ENCODE results near the gene GID8. TPM values are rescaled to one million over a fixed set of nuclear protein-coding genes. Genes with fewer than 3 reads are reported as not detected.

Gene GID8
- total and polyA plus RNA-seq, 2 donors, result 21.4 to 32.0 TPM

DNA sequence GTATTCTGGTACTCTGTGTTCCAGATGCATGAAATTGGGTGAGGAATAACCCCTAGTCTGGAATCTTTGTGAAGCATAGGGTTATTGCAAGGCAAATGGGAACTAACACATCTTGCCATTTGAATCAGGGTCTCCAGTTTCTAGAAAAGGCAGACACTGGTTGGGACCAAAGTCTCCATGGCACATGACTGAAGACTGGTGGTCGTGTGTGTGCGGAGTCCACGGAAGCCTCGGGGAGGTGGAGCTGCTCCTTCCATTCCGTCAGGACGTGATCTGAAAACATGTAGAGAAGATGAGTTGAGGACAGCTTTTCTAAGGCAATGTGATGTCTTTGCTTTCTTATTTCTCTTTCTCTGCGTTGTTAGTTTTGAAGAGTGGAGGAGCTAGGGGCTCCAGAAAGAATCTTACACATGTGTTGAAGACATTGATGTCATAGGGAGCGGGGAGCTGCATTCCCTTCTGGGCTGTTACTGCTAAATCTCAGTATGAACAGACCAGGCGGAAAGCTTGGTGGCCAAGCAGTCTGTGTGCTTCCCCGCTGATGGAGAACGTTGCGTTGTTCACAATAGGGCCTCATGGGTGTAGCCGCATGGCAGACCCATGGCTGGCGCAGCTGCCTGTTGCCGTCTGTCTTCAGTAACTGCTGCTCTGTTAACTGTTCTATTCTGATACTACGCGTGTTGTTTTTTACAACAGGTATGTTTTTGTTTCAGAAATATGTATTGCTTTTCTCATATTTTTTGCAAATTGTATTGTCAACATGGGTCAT, 9.8 kb downstream of the GID8 start:
- 96% methylated on average over 17 of the region's 17 CpGs for WGBS
- no peak overlapping the region for H3K27ac ChIP-seq (ENCODE audit: low read depth)
- H3K4me3 ChIP-seq (ENCODE audit: low read depth, low read length), result no peak overlapping the region
- DNase-seq (ENCODE audit: extremely low spot score), result no peak
- H3K4me1 ChIP-seq (ENCODE audit: insufficient read depth), result no peaks in the 10 kb centered on the region
- no peaks in the 10 kb centered on the region for H3K36me3 ChIP-seq (ENCODE audit: insufficient read depth)

DNA sequence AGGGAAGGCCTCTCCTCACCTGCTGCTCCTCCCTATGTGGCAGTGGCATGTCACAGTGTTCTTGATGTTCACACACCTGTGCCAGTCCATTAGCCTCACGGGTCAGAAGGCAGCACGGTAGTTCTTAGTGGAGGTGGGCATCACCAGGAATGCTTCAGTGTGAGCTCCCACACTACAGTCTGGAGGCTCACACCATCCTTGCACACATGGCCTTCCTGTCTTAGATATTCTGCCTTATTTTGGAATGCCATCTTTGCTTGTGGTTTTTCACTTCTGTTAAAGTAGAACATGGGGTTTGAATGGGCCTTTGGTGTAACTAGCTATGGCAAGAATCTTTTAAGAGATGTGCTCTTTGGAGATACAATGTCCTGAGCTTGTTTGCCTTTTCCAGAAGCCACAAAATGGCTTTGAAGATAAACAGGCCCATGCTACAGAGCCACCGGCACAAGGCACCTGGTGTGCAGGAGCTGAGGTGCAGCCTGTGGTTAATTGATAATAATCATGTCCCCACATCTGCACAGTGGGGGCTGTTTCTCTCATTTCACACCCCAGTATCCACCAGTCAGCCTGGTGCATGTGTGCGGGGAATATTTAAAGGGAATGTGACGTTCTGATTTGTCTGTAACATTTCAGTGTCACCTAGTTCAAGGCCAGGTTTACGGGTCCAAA, 11.3 kb downstream of the GID8 start:
- Histone ChIP-seq H3K4me1 (ENCODE audit: insufficient read depth) (no peaks in the 10 kb centered on the region), H3K27ac (ENCODE audit: low read depth) (no peak overlapping the region), H3K4me3 (ENCODE audit: low read depth, low read length) (no peak overlapping the region), H3K36me3 (ENCODE audit: insufficient read depth) (no peaks in the 10 kb centered on the region)
- DNase-seq (ENCODE audit: extremely low spot score), result no peak
- 97% methylated on average over 6 of the region's 6 CpGs for WGBS

DNA sequence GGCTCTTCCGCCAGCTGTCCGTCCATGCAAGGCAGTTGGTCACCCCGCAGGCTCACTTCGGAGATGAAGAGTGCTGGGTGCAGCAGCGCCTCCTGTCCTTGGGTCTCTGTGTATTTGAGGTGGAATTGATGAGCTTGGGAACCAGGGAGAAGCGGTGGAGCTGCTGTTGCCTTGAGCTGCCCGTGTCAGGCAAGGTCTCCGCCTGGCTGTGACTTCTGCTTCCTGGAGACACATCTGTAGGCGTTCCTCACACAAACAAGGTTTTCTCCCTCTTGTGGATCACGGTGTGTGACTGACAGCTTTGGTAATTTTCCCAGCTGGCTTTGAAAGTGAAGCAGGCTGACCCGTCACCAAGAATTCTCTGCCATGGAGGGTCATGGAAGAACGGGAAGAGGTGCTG, 12.0 kb downstream of the GID8 start:
- H3K4me1 ChIP-seq (ENCODE audit: insufficient read depth), result no peaks in the 10 kb centered on the region
- no peak for DNase-seq (ENCODE audit: extremely low spot score)
- 96% methylated on average over 12 of the region's 12 CpGs for WGBS
- no peak overlapping the region for H3K27ac ChIP-seq (ENCODE audit: low read depth)
- H3K4me3 ChIP-seq (ENCODE audit: low read depth, low read length), result no peak overlapping the region
- no peaks in the 10 kb centered on the region for H3K36me3 ChIP-seq (ENCODE audit: insufficient read depth)

DNA sequence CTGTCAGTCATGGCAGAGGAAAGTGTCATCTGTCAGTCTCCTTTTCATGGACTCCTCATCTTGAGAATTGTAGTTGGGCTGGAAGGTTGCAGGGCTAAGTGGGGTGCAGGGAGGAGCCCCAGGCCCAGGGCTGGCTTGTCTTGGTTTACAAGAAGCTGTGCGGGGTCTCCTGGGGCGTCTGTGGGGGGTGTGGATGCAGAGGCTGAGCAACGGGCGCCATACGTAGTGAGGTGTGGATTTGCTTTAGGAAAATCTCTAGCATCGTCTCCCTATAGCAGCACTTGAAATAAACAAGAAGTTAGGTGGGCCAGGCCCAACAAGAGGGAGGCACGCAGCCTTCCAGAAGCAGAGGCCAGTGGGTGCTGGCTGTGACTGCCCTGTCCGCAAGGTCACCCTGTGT, 12.8 kb downstream of the GID8 start:
- WGBS, result 93% methylated on average over 8 of the region's 8 CpGs
- Histone ChIP-seq H3K4me3 (ENCODE audit: low read depth, low read length) (no peak overlapping the region), H3K27ac (ENCODE audit: low read depth) (no peak overlapping the region), H3K36me3 (ENCODE audit: insufficient read depth) (no peaks in the 10 kb centered on the region), H3K4me1 (ENCODE audit: insufficient read depth) (no peaks in the 10 kb centered on the region)
- no peak for DNase-seq (ENCODE audit: extremely low spot score)

DNA sequence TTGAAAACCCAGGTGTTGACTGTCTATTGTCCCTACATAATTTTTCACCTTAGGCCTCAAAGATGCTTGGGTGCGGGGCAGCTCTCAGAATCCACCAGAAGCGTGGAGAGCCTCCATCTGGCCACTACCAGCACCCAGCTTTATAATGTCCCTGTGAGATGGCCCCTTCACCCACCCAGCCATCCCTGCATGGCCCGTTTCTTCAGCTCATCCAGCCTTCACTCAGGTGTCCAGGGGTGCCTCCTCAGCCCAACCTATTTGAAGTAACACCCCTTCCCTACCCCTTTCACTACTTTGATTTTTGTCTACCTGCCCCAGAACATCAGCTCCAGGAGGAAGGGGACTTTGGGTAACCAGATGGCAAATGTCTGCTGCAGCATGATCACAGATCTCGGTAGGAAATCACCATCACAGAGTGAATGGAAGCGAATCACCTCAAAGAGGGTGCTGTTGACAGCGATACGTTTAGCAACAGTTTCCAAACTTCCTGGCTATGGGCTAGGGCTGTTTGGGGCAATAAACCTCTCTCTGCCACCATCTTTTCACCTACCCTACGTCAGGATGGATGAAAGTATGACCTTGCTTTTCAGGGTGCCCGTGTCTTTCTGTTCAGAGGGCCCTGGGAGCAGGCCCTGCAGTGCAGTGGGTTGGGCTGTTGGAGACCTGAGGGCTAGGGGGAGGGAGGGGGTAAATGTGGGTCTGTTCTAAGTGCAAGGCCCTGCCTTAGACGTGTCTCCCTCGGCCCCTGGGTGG, 13.4 kb downstream of the GID8 start:
- Histone ChIP-seq H3K27ac (ENCODE audit: low read depth) (no peak overlapping the region), H3K36me3 (ENCODE audit: insufficient read depth) (no peaks in the 10 kb centered on the region), H3K4me3 (ENCODE audit: low read depth, low read length) (no peak overlapping the region), H3K4me1 (ENCODE audit: insufficient read depth) (no peaks in the 10 kb centered on the region)
- WGBS, result 88% methylated on average over 11 of the region's 11 CpGs
- no peak for DNase-seq (ENCODE audit: extremely low spot score)

DNA sequence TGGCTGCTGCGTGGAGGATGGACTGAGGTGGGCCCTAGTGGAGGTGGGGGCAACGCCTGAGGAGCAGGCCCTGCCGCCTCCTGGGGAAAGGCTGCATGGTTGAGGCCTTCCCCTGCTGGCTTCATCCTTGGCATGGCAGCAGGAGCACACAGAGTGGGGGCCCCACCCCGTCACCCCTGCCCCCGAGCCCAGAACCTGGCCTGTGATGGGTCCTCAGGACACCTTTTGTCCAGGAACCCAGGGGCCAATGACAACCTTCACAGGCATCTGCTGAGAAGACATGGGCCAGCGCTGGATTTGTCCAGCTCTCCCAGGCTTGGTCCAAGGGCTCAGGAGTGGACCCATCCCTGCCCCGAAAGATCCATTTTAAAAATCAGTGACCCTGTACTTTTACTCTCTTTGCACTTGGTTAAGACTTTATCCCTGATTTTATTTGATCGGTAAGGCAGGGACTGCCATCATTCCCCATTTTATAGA, 14.0 kb downstream of the GID8 start:
- no peak overlapping the region for H3K27ac ChIP-seq (ENCODE audit: low read depth)

DNA sequence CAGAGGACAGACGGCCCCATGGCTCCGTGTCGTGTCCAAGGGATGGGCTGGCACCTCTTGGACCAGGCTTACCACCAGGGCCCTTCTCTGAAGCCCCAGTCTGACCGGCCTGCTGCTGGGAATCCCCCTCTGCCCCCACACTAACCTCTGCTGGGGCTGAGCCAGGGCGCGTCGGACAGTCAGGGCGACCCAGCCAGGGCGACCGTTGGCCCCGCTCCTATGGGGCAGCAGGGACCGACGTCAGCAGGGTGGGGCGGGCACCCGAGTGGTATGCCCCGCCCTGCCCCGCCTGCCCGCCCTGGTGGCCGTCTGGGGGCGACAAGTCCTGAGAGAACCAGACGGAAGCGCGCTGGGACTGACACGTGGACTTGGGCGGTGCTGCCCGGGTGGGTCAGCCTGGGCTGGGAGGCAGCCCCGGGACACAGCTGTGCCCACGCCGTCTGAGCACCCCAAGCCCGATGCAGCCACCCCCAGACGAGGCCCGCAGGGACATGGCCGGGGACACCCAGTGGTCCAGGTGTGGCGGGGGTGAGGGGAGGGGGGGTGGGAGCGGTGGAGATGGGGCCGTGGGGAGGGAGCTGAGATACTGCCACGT, 14.5 kb downstream of the GID8 start, which contains the start of gene SLC17A9:
TSS of gene SLC17A9 (plus strand) at position 337 of the 595 bp plus-strand sequence. CDS start at position 459, 122 bp downstream.
- Histone ChIP-seq H3K4me1 (ENCODE audit: insufficient read depth) (no peaks in the 10 kb centered on the region), H3K27ac (ENCODE audit: low read depth) (peak within 1 kb of the TSS; percentile 83), H3K36me3 (ENCODE audit: insufficient read depth) (no peaks in the 10 kb centered on the region), H3K4me3 (ENCODE audit: low read depth, low read length) (peak within 1 kb of the TSS; percentile 24)
- no peak for DNase-seq (ENCODE audit: extremely low spot score)
- WGBS, result 11% methylated on average over 37 of the region's 37 CpGs

More for the DNA sequence above, 14.0 kb downstream of the GID8 start:
- 88% methylated on average over 8 of the region's 8 CpGs for WGBS
- H3K4me3 ChIP-seq (ENCODE audit: low read depth, low read length), result no peak overlapping the region
- no peaks in the 10 kb centered on the region for H3K36me3 ChIP-seq (ENCODE audit: insufficient read depth)
- DNase-seq (ENCODE audit: extremely low spot score), result no peak
- H3K4me1 ChIP-seq (ENCODE audit: insufficient read depth), result no peaks in the 10 kb centered on the region

DNA sequence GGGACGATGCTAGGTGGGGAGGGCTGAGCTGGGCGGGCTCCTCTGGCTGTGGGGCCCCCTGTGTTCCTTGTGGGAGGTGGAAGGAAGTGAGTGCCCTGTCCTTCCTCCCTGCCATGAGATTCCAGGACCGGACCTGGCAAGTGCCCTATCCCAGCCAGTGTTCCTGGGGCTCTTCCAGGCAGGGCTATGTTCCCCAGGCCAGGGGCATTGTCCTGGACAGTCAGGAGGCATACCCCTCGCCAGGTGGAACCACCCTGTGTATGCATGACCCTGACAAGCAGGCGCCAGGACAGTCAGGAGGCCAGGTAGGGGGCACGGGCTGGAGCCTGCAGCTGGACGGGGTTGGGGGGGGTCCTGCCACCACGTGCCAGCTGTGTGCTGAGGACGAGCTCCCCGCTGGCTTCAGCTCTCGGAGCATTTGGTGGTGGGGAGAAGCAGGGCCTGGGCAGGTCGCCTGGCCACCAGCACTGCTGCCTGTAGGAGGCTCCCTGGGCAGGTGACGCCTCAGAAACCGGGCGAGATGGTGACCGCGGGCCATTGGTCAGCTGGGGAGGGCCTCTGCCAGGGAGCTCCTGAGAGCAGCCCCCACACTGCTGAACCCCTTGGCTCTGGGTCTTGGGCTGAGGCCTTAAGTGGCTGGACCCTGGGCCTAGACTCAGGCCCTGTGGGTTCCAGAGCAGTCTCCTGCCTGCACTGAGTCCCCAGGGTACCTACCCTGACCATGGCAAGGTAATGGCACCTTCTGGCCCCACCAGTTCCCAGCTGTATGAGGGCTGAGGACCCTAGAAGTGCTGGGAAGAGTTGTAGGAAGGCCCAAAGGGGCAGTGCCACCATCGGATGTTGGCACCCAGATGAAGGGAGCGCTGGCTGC, 15.3 kb downstream of the GID8 start:
- no peak for DNase-seq (ENCODE audit: extremely low spot score)
- WGBS, result 62% methylated on average over 19 of the region's 19 CpGs
- H3K4me3 ChIP-seq (ENCODE audit: low read depth, low read length), result peak overlapping the region; percentile 24
- H3K4me1 ChIP-seq (ENCODE audit: insufficient read depth), result no peaks in the 10 kb centered on the region
- no peaks in the 10 kb centered on the region for H3K36me3 ChIP-seq (ENCODE audit: insufficient read depth)
- H3K27ac ChIP-seq (ENCODE audit: low read depth), result peak overlapping the region; percentile 83

DNA sequence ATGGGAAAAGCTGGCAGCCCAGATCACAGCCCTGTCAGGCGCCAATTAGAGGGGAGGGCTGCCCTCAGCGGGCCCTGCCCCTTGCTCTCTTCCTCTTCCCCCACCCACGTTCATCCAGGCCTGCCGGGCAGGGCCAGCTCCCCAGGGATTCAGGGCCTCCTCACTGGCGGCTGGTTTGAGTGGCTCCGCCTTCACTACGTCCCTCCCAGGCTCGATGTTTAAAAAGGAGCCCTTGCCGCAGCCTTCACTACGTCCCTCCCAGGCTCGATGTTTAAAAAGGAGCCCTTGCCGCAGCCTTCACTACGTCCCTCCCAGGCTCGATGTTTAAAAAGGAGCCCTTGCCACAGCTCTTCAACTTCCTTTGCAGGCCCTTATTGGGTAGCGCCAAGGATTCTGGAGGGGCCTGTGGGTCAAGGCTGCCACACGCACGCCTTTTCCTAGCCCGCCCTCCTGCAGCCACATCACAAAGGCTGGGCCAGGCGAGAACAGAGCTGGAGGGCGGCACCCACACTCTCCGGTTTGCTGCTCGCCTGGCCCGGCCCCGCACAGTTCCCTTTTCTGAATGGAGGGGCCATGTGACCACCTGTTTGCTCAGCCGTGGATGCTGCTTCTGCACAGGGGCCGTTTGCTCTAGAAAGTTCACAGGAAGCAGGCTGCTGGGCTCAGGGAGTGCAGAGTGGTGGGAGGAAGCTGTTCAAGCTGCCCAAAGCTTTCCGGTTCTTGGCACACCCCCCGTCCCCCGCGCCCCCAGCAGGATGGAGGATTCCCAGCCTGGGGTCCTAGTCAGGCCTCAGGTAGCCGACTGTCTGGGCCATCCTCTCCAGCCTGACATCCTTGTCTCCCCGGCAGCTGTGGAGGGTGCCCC, 16.1 kb downstream of the GID8 start:
- H3K4me1 ChIP-seq (ENCODE audit: insufficient read depth), result no peaks in the 10 kb centered on the region
- no peaks in the 10 kb centered on the region for H3K36me3 ChIP-seq (ENCODE audit: insufficient read depth)
- peak overlapping the region; percentile 83 for H3K27ac ChIP-seq (ENCODE audit: low read depth)
- H3K4me3 ChIP-seq (ENCODE audit: low read depth, low read length), result peak overlapping the region; percentile 5
- 5% methylated on average over 32 of the region's 32 CpGs for WGBS
- peak; percentile 33 for DNase-seq (ENCODE audit: extremely low spot score)

DNA sequence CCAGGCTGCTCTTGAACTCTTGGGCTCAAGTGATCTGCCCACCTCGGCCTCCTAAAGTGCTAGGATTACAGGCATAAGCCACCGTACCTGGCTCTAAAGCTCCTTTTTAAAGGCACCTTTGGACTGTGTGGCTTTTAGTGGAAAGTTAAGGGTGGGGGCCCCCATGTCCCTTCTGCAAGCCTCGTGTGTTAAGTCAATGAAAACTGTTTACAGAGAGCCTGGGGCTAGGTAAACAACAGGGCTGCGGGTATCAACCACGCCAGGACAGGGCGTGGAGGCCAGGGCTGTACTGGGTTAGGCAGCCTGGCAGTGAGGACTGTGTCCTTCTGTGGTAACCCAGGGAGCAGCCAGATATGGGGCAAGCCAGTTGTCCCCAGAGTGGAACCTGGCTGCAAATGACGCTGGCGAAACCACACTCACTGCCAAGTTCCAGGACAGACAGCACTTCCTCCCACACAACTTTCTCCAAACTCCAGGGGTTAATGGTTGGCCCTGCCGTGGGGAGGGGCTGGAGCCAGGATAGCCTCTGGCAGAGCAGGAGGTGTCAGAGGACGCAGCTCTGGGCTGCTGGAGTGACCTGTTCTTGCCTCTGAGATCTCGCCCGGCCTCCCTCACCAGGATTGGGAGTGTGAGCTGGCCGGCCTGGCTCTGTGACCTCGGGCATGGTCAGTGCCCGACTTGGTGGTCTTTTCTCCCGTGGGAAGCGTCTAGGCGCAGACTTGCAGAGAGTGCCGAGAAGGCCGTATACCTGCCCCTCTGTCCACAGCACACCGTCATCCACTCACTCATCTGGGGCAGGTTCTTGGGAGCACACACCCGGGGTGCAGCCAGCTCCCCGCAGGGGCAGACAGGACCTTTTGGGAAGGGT, 17.8 kb downstream of the GID8 start:
- no peak overlapping the region for H3K4me3 ChIP-seq (ENCODE audit: low read depth, low read length)
- no peak overlapping the region for H3K27ac ChIP-seq (ENCODE audit: low read depth)
- WGBS, result 71% methylated on average over 23 of the region's 23 CpGs
- H3K36me3 ChIP-seq (ENCODE audit: insufficient read depth), result no peaks in the 10 kb centered on the region
- DNase-seq (ENCODE audit: extremely low spot score), result no peak
- H3K4me1 ChIP-seq (ENCODE audit: insufficient read depth), result no peaks in the 10 kb centered on the region

DNA sequence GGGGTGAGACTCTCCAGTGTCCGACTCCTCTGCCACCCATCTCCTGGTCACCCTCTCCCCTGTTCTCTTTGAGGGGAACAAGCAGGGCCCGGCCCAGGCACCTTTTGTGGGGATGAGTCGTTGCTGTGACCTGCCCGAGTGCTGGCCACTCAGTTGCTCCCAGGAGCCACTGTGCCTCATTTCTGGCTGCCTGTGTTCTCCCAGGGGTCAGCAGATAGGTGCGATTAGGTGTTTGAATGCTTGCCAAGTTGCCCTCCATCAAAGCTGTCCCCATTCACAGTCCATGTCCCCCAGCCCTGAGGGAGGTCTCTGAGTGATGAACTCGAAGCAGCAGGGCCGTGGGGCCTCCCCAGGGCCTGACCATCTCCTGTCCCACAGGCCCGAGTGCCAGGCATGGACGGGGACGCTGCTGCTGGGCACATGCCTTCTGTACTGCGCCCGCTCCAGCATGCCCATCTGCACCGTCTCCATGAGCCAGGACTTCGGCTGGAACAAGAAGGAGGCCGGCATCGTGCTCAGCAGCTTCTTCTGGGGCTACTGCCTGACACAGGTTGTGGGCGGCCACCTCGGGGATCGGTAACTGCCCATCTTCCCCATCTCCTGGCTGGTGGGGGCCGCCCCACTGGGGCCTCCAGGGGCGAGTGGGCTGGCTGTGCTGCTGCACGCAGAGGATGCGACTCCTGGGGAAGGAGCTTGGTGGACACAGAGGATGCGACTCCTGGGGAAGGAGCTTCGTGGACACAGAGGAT, 18.6 kb downstream of the GID8 start:
- no peak for DNase-seq (ENCODE audit: extremely low spot score)
- Histone ChIP-seq H3K36me3 (ENCODE audit: insufficient read depth) (no peaks in the 10 kb centered on the region), H3K4me1 (ENCODE audit: insufficient read depth) (no peaks in the 10 kb centered on the region), H3K4me3 (ENCODE audit: low read depth, low read length) (no peak overlapping the region), H3K27ac (ENCODE audit: low read depth) (no peak overlapping the region)
- 90% methylated on average over 25 of the region's 25 CpGs for WGBS

Measured in urinary bladder (tissue), 4 donors.